Measurements from ENCODE around the gene TRAPPC2B.

DNA sequence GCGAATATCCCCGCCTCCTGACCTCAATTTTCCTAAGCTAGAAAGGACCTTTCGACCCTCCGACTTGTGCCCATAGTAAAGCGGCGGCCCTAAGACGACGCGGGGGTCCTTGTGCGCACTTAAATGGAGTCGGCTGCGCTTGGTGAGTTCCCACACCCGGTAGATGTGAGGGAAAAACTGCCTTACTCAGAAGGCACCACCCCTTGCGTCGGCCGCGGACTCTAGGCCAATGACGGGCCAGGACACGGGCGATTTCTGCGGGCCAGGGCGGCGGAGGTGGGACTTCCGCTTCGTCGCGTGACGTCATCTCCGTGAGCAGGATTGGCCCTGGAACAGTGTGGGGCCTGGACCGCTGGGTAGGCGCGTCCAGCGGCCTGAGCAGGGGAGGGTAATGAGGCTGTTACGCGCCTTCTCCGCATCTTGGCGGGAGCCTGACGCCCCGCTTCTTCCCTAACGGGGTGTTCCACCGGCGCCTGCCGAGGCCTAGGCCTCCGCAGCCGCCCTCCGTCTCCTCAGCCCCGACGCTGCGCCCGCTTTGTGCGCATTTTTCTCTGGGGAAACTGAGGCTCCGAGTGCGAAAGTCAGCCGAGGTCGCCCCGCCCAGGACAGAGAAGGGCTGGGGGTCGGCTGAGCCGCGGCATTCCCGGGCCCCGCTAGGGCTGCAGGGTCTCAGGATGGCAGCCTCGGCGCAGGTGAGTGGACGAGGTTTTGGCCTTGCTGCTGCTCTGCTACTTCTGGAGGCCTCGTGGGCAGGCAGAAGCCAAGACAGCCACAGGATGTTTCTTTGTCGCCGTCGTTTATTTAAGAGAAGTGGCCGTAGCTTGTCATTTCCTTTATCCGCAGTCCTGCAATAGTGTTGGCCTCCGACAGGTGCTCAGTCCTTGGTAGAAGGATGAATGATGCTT lies 42.9 kb upstream of the TRAPPC2B start, which contains the start of gene ZNF543:
- TF ChIP-seq, protein P1, sequence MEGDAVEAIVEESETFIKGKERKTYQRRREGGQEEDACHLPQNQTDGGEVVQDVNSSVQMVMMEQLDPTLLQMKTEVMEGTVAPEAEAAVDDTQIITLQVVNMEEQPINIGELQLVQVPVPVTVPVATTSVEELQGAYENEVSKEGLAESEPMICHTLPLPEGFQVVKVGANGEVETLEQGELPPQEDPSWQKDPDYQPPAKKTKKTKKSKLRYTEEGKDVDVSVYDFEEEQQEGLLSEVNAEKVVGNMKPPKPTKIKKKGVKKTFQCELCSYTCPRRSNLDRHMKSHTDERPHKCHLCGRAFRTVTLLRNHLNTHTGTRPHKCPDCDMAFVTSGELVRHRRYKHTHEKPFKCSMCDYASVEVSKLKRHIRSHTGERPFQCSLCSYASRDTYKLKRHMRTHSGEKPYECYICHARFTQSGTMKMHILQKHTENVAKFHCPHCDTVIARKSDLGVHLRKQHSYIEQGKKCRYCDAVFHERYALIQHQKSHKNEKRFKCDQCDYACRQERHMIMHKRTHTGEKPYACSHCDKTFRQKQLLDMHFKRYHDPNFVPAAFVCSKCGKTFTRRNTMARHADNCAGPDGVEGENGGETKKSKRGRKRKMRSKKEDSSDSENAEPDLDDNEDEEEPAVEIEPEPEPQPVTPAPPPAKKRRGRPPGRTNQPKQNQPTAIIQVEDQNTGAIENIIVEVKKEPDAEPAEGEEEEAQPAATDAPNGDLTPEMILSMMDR (conservative IDR thresholded peaks at IDR 0.05; ENCODE audit: low read length), result no peak
- no peak for TF ChIP-seq EZH2phosphoT487 (IDR thresholded peaks at IDR 0.05; ENCODE audit: borderline replicate concordance, low read depth, low read length)
